ENCODE data around the gene LRP11.
"Not testable (repeated sequence)": the region's sequence is repeated elsewhere in the genome, so short reads cannot be mapped to it uniquely, and the experiment has no call there.

The LRP11 gene

DNA sequence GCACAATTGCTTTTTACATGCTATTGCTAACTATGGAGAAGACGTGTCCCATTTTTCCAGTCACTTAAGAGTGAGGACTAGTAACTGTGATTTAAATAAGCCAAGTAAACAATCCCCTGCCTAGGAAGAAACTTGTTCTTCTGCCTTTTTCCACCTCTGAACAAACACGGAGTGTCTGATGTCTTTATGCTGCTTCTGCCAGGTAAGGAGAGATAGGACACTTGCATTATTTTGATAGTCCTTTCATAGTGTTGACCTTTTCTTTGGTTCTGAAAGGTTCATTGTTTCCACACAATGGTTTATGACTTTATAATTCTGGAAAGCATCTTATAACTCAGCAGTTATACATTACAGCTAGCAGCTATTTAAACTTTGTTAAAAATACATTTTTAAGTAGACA is 8.4 kb downstream of the LRP11 start:
- no peak overlapping the region for H3K4me3 ChIP-seq (ENCODE audit: low read length)
- H3K9ac ChIP-seq (ENCODE audit: low read length) = no peak overlapping the region
- DNase-seq (ENCODE audit: low read depth) = no peak

DNA sequence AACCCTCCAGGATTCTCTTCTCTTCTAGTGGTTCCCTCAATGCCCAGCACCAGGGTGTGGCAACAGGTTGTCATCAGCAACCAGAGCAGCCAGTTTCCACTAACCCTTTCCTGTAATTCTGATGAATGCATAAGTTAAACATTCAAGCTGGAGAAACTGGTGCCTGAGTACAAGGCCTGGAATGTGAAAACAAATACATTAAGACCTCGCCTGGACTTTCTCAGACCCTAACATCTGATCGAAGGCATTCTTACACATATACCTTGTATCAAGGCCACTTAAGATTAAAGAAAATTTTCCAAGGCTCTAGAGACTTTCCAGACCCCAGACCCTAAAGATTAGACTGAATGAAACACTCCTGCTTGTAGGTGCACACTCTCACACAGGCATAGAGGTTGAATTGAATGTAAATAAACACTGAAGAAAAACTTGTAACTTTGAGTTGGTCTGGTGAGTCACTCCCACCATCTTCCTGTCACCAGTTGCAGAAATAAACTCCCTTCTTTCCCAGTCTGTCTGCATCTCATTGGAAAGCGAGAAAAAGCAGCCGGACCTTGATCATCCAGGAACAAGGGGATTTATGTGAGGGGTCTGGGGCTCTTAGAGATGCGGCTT is 9.0 kb downstream of the LRP11 start:
- DNase-seq (ENCODE audit: low read depth) = peak; percentile 80
- no peaks in the 10 kb centered on the region for H3K9me3 ChIP-seq (ENCODE audit: control insufficient read depth, low read length)
- H3K4me1 ChIP-seq (ENCODE audit: control insufficient read depth, insufficient read depth, low read length) = peaks cover 12% of the 10 kb centered on the region
- no peak overlapping the region for H3K4me3 ChIP-seq (ENCODE audit: low read length)
- H3K27me3 ChIP-seq (replicated peaks; ENCODE audit: control insufficient read depth, insufficient read depth, low read length) = no peaks in the 10 kb centered on the region
- H3K36me3 ChIP-seq (ENCODE audit: control insufficient read depth, insufficient read depth, low read length, severe bottlenecking) = no peaks in the 10 kb centered on the region
- no peak overlapping the region for H3K9ac ChIP-seq (ENCODE audit: low read length)

More for the DNA sequence above, 8.4 kb downstream of the LRP11 start:
- Histone ChIP-seq H3K9me3 (ENCODE audit: control insufficient read depth, low read length) (no peaks in the 10 kb centered on the region), H3K27me3 (replicated peaks; ENCODE audit: control insufficient read depth, insufficient read depth, low read length) (no peaks in the 10 kb centered on the region), H3K36me3 (ENCODE audit: control insufficient read depth, insufficient read depth, low read length, severe bottlenecking) (no peaks in the 10 kb centered on the region), H3K4me1 (ENCODE audit: control insufficient read depth, insufficient read depth, low read length) (peaks cover 14% of the 10 kb centered on the region)

DNA sequence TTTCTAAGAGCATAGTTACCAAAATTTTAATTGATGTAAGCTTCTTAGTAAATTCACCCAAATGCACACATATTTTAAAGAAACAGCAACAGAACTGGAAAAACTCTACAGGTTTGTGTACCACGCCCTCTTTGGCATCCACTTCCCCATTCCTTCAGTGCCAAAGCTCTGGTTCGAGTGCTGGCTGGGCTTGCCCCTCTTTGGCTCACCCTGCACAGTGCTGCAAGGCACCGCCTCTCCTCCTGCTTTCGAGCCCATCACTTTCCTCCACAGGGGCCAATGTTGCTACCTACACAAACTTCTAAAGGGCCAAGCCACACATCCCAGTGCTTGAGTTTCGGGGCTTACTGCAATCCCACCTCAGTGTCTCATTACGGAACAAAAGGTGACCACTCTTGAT is 9.6 kb downstream of the LRP11 start:
- no peaks in the 10 kb centered on the region for H3K9me3 ChIP-seq (ENCODE audit: control insufficient read depth, low read length)
- DNase-seq (ENCODE audit: low read depth) = no peak
- no peaks in the 10 kb centered on the region for H3K27me3 ChIP-seq (replicated peaks; ENCODE audit: control insufficient read depth, insufficient read depth, low read length)

DNA sequence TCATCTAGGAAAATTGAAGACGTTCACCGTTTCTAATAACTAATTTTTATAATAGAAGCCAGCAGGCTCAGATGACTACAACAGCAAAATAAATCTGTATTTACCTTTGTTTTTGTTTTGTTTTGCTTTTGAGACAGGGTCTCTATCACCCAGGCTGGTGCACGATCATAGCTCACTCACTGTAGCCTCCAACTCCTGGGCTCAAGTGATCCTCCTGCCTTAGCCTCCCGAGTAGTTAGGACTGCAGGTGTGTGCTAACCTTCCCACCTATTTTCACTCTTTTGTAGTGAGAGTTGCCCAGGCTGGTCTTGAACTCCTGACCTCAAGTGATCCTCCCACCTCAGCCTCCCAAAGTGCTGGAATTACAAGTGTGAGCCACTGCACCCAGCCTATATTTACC is 10.1 kb downstream of the LRP11 start:
- H3K36me3 ChIP-seq (ENCODE audit: control insufficient read depth, insufficient read depth, low read length, severe bottlenecking); H3K9ac ChIP-seq (ENCODE audit: low read length); H3K9me3 ChIP-seq (ENCODE audit: control insufficient read depth, low read length); H3K4me3 ChIP-seq (ENCODE audit: low read length); DNase-seq (ENCODE audit: low read depth); H3K27me3 ChIP-seq (replicated peaks; ENCODE audit: control insufficient read depth, insufficient read depth, low read length): not testable (repeated sequence)
- peaks cover 12% of the 10 kb centered on the region for H3K4me1 ChIP-seq (ENCODE audit: control insufficient read depth, insufficient read depth, low read length)

More for the DNA sequence above, 9.6 kb downstream of the LRP11 start:
- no peaks in the 10 kb centered on the region for H3K36me3 ChIP-seq (ENCODE audit: control insufficient read depth, insufficient read depth, low read length, severe bottlenecking)
- H3K9ac ChIP-seq (ENCODE audit: low read length) = no peak overlapping the region
- H3K4me3 ChIP-seq (ENCODE audit: low read length) = no peak overlapping the region
- peaks cover 12% of the 10 kb centered on the region for H3K4me1 ChIP-seq (ENCODE audit: control insufficient read depth, insufficient read depth, low read length)

DNA sequence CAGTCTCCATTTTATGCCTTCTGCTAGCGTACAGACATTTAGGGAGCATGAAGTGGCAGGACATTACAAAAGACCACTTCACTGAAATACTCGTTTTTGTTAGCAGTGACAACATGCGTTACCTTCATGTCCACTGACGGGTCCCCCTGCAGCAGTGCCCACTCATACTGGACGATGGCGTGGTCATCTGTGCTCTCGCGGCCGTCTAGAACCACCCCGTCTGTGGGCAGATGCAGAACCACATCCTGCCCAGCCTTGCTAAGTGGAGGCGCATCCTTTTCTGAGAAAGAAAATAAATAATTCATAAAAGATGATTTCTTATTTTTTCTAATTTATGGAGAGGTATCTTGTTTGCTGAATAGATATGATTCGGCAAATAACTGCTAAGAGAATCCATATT is 11.3 kb downstream of the LRP11 start:
- no peaks in the 10 kb centered on the region for H3K27me3 ChIP-seq (replicated peaks; ENCODE audit: control insufficient read depth, insufficient read depth, low read length)
- no peaks in the 10 kb centered on the region for H3K9me3 ChIP-seq (ENCODE audit: control insufficient read depth, low read length)
- H3K9ac ChIP-seq (ENCODE audit: low read length) = no peak overlapping the region
- no peak for DNase-seq (ENCODE audit: low read depth)
- H3K4me3 ChIP-seq (ENCODE audit: low read length) = no peak overlapping the region
- no peaks in the 10 kb centered on the region for H3K36me3 ChIP-seq (ENCODE audit: control insufficient read depth, insufficient read depth, low read length, severe bottlenecking)
- H3K4me1 ChIP-seq (ENCODE audit: control insufficient read depth, insufficient read depth, low read length) = peaks cover 15% of the 10 kb centered on the region

DNA sequence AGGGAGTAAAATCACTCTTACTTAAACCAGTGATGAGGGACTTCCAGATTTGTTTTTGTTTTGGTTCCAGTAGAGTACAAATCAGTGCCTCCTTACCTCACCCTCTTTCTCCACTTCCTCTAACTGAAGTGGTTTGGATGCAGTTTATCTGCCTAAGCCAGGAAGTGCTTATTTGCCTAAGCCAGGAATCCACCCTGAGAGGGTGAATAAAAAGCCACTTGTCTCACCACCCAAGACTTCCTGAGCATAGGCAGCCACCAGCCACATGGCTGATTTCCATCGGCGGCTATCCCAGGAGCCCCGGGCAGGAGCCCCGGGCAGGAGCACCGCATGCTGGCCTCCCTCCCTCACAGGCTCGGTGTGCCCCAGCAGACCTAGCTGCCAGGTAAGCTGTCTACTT is 12.0 kb downstream of the LRP11 start:
- Histone ChIP-seq H3K27me3 (replicated peaks; ENCODE audit: control insufficient read depth, insufficient read depth, low read length) (no peaks in the 10 kb centered on the region), H3K9ac (ENCODE audit: low read length) (no peak overlapping the region), H3K4me1 (ENCODE audit: control insufficient read depth, insufficient read depth, low read length) (peaks cover 21% of the 10 kb centered on the region), H3K36me3 (ENCODE audit: control insufficient read depth, insufficient read depth, low read length, severe bottlenecking) (no peaks in the 10 kb centered on the region), H3K9me3 (ENCODE audit: control insufficient read depth, low read length) (no peaks in the 10 kb centered on the region), H3K4me3 (ENCODE audit: low read length) (no peak overlapping the region)
- DNase-seq (ENCODE audit: low read depth) = peak; percentile 26

DNA sequence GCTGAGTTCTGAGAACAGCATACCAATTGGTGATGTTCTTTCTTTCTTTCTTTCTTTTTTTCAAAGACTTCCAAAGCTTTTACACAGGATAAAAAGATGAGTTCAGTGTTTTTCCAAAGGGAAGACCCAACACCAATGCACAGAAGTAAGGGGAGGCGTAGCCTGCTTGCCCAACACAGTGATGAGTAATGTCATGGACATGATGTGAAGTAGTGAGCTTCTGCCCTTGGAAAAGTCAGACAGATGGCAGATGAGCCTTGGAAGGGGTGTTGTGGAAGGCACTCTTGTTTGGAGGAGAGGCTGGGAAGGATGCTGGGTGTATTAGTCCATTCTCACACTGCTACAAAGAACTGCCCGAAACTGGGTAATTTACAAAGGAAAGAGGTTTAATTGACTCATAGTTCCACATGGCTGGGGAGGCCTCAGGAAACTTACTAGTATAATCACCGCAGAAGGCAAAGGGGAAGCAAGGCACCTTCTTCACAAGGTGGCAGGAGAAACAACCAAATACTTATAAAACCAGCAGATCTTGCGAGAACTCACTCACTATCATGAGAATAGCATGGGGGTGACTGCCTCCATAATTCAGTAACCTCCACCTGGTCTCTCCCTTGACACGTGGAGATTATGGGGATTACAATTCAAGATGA is 12.6 kb downstream of the LRP11 start:
- H3K9me3 ChIP-seq (ENCODE audit: control insufficient read depth, low read length) = no peaks in the 10 kb centered on the region
- DNase-seq (ENCODE audit: low read depth) = peak; percentile 41
- H3K4me1 ChIP-seq (ENCODE audit: control insufficient read depth, insufficient read depth, low read length) = peaks cover 21% of the 10 kb centered on the region
- no peak overlapping the region for H3K9ac ChIP-seq (ENCODE audit: low read length)
- no peaks in the 10 kb centered on the region for H3K27me3 ChIP-seq (replicated peaks; ENCODE audit: control insufficient read depth, insufficient read depth, low read length)
- H3K4me3 ChIP-seq (ENCODE audit: low read length) = no peak overlapping the region
- H3K36me3 ChIP-seq (ENCODE audit: control insufficient read depth, insufficient read depth, low read length, severe bottlenecking) = no peaks in the 10 kb centered on the region

DNA sequence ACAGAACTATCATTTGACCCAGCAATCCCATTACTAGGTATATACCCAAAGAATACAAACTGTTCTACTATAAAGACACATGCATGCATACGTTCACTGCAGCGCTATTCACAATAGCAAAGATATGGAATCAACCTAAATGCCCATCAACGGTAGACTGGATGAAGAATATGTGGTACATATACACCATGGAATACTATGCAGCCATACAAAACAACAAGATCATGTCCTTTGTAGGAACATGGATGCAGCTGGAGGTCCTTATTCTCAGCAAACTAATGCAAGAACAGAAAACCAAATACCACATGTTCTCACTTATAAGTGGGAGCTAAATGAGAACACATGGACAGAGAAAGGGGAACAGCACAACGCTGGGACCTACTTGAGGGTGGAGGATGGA is 15.8 kb downstream of the LRP11 start:
- not testable (repeated sequence) for H3K36me3 ChIP-seq (ENCODE audit: control insufficient read depth, insufficient read depth, low read length, severe bottlenecking); DNase-seq (ENCODE audit: low read depth); H3K9ac ChIP-seq (ENCODE audit: low read length); H3K27me3 ChIP-seq (replicated peaks; ENCODE audit: control insufficient read depth, insufficient read depth, low read length); H3K9me3 ChIP-seq (ENCODE audit: control insufficient read depth, low read length); H3K4me3 ChIP-seq (ENCODE audit: low read length)
- peaks cover 26% of the 10 kb centered on the region for H3K4me1 ChIP-seq (ENCODE audit: control insufficient read depth, insufficient read depth, low read length)

DNA sequence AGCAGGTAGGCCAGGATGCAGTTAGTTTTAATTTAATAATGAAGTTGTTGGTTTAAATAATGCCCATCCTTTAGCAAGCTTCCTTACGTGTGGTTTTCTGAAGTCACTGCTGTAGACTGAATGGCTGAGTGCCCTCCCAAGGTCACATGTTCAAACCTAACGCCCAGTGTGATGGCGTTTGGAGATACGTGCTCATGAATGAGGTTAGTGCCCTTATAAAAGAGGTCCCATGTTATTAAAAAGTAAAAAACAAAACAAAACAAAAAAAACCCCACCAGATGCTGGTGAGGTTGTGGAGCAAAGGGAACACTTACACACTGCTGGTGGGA is 16.3 kb downstream of the LRP11 start:
- Histone ChIP-seq H3K9me3 (ENCODE audit: control insufficient read depth, low read length) (no peaks in the 10 kb centered on the region), H3K4me1 (ENCODE audit: control insufficient read depth, insufficient read depth, low read length) (peaks cover 26% of the 10 kb centered on the region), H3K27me3 (replicated peaks; ENCODE audit: control insufficient read depth, insufficient read depth, low read length) (no peaks in the 10 kb centered on the region), H3K4me3 (ENCODE audit: low read length) (no peak overlapping the region), H3K36me3 (ENCODE audit: control insufficient read depth, insufficient read depth, low read length, severe bottlenecking) (no peaks in the 10 kb centered on the region), H3K9ac (ENCODE audit: low read length) (no peak overlapping the region)
- DNase-seq (ENCODE audit: low read depth) = no peak

DNA sequence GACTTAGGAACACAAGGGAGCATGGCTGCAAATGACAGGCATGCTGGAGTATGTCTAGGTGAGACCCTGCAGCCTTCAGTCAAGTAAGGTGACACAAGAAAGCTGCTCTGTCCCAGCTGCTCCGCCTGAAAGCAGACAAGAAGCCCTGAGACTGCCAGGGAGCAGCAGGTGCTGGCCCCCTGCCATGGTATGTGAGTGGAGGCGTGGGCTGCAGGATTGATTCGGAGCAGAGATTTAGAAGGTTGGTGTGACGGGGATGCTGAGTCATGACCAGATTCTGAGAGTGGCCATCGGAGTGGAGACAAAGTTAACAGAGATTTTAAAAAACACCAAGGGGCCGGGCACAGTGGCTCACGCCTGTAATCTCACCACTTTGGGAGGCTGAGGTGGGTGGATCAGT is 17.8 kb downstream of the LRP11 start:
- DNase-seq (ENCODE audit: low read depth) = peak; percentile 76
- no peaks in the 10 kb centered on the region for H3K27me3 ChIP-seq (replicated peaks; ENCODE audit: control insufficient read depth, insufficient read depth, low read length)

DNA sequence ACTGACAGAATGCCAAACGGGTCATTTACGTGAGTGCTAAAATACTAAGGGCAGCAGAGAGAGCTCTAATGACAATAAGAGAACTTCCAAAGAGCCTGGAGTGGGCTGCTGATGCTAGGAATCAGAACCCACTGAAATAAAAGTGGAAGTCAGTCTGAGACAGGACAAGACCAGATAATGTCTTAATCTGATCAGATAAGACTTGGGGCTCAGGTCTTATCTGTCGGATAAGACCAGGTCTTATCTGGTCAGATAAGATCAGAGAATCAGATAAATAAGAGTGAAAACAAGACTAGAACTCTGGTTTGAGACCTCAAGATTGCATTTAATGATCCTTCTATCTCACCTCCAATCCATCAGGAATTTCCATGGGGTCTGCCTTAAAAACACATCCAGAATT is 18.6 kb downstream of the LRP11 start:
- H3K27me3 ChIP-seq (replicated peaks; ENCODE audit: control insufficient read depth, insufficient read depth, low read length) = no peaks in the 10 kb centered on the region
- no peak for DNase-seq (ENCODE audit: low read depth)
- H3K36me3 ChIP-seq (ENCODE audit: control insufficient read depth, insufficient read depth, low read length, severe bottlenecking) = peaks cover 6% of the 10 kb centered on the region
- H3K4me3 ChIP-seq (ENCODE audit: low read length) = no peak overlapping the region
- no peaks in the 10 kb centered on the region for H3K9me3 ChIP-seq (ENCODE audit: control insufficient read depth, low read length)
- H3K9ac ChIP-seq (ENCODE audit: low read length) = no peak overlapping the region
- H3K4me1 ChIP-seq (ENCODE audit: control insufficient read depth, insufficient read depth, low read length) = peaks cover 33% of the 10 kb centered on the region

More for the DNA sequence above, 17.8 kb downstream of the LRP11 start:
- Histone ChIP-seq H3K4me1 (ENCODE audit: control insufficient read depth, insufficient read depth, low read length) (peaks cover 26% of the 10 kb centered on the region), H3K4me3 (ENCODE audit: low read length) (no peak overlapping the region), H3K36me3 (ENCODE audit: control insufficient read depth, insufficient read depth, low read length, severe bottlenecking) (peaks cover 6% of the 10 kb centered on the region), H3K9me3 (ENCODE audit: control insufficient read depth, low read length) (no peaks in the 10 kb centered on the region), H3K9ac (ENCODE audit: low read length) (no peak overlapping the region)

DNA sequence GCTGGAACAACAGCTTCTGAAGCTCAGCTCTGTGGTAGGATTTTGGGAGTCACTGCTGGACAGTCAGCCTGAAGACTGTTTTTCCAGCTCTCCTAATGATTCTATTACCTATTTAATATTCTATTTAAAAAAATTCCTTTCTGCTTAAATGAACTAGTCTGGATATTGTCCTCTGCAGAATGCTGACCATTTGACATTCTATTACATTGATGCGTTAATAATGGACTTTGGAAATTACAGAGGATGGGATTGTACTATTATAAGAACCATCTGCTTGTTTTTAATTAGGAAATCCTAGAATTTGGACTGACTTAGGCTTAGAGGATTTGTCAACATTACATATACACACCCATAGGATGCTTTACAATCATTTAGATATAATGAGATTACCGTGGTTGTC is 19.7 kb downstream of the LRP11 start:
- Histone ChIP-seq H3K27me3 (replicated peaks; ENCODE audit: control insufficient read depth, insufficient read depth, low read length) (no peaks in the 10 kb centered on the region), H3K4me1 (ENCODE audit: control insufficient read depth, insufficient read depth, low read length) (peaks cover 34% of the 10 kb centered on the region), H3K36me3 (ENCODE audit: control insufficient read depth, insufficient read depth, low read length, severe bottlenecking) (peaks cover 6% of the 10 kb centered on the region), H3K9me3 (ENCODE audit: control insufficient read depth, low read length) (no peaks in the 10 kb centered on the region), H3K9ac (ENCODE audit: low read length) (no peak overlapping the region), H3K4me3 (ENCODE audit: low read length) (no peak overlapping the region)
- no peak for DNase-seq (ENCODE audit: low read depth)

Data from adipocyte (in vitro differentiated cells).